H1 (cell line): ENCODE measurements around the gene NIPAL1. TPM values are rescaled to one million over a fixed set of nuclear protein-coding genes. Genes with fewer than 3 reads are reported as not detected.

Experiments
- CTCF ChIA-PET: fragments of 300-600 bp; sonication (Branson Sonifier 250); formaldehyde crosslinking; loops from one replicate; lab custom pipeline; 2021; ENCODE audit not compliant: partially characterized antibody; lab: Charles Lee
- POLR2A ChIA-PET: fragments of 300-600 bp; sonication (Branson Sonifier 250); formaldehyde crosslinking; loops from one replicate; lab custom pipeline; 2021; ENCODE audit warnings: inconsistent platforms; ENCODE audit not compliant: partially characterized antibody; lab: Charles Lee
- DNase-seq, 2 experiments: peaks; one replicate each; pipeline versions ENCODE4 v3.0.0 to v3.0.0-alpha.2; 2010 to 2022; ENCODE audit warnings: low spot score in 2 of 2, low read depth in 1 of 2, mixed read lengths in 1 of 2
- FAIRE-seq: peaks from 2 replicates; lab custom pipeline; 2011; peaks lifted over from hg19 to GRCh38; lab: Jason Lieb, UNC
- H2AFZ ChIP-seq: 2 replicates; pipeline ENCODE4 v1.8.1; 2012; ENCODE audit warnings: low read length, inconsistent platforms
- H2AK5ac ChIP-seq: 2 replicates; pipeline ENCODE4 v1.6.1; 2013; ENCODE audit warnings: low read depth, low read length
- H2BK120ac ChIP-seq: replicated peaks from 2 replicates; pipeline ENCODE3; 2013; ENCODE audit warnings: low read depth, low read length, inconsistent platforms
- H2BK12ac ChIP-seq: 2 replicates; pipeline ENCODE4 v1.6.1; 2013; ENCODE audit warnings: low read depth, low read length
- H2BK15ac ChIP-seq: 2 replicates; pipeline ENCODE4 v1.6.1; 2013; ENCODE audit warnings: low read length
- H2BK20ac ChIP-seq: 2 replicates; pipeline ENCODE4 v1.6.1; 2013; ENCODE audit warnings: low read length
- H2BK5ac ChIP-seq: 2 replicates; pipeline ENCODE4 v1.6.1; 2013; ENCODE audit warnings: low read depth, low read length
- H3K14ac ChIP-seq: 2 replicates; pipeline ENCODE4 v1.6.1; 2013; ENCODE audit warnings: inconsistent platforms; ENCODE audit not compliant: insufficient read length
- H3K18ac ChIP-seq: 2 replicates; pipeline ENCODE4 v1.6.1; 2013; ENCODE audit warnings: low read length; ENCODE audit errors: extremely low read depth
- H3K23ac ChIP-seq: 2 replicates; pipeline ENCODE4 v1.6.1; 2013; ENCODE audit warnings: inconsistent platforms; ENCODE audit not compliant: insufficient read length
- H3K23me2 ChIP-seq: 2 replicates; pipeline ENCODE4 v1.6.1; 2013; ENCODE audit warnings: low read depth, low read length
- H3K27ac ChIP-seq: 2 replicates; pipeline ENCODE4 v1.6.1; 2011; ENCODE audit warnings: low read depth, low read length, inconsistent platforms
- H3K27me3 ChIP-seq, 4 experiments: replicated peaks in 1 of 4; 1 replicate in 1 of 4; 2 replicates in 3 of 4; pipeline versions ENCODE4 v1.6.1 to v1.8.1; 2011 to 2013; ENCODE audit warnings: low read length in 3 of 4, mild to moderate bottlenecking in 3 of 4, inconsistent platforms in 2 of 4, mixed read lengths in 2 of 4, moderate library complexity in 1 of 4; ENCODE audit not compliant: control insufficient read depth in 3 of 4, insufficient read depth in 3 of 4; ENCODE audit errors: extremely low read depth in 1 of 4
- H3K36me3 ChIP-seq, 4 experiments: 2 replicates each; pipeline versions ENCODE4 v1.6.1 to v1.8.1; 2011 to 2013; ENCODE audit warnings: mild to moderate bottlenecking in 4 of 4, low read length in 3 of 4, moderate library complexity in 2 of 4, control low read depth in 1 of 4, inconsistent platforms in 1 of 4; ENCODE audit not compliant: insufficient read depth in 4 of 4, control insufficient read depth in 2 of 4
- H3K4ac ChIP-seq: replicated peaks from 2 replicates; pipeline ENCODE3; 2013; ENCODE audit warnings: low read length, low read depth, mixed read lengths, inconsistent platforms; ENCODE audit not compliant: insufficient read length
- H3K4me1 ChIP-seq, 4 experiments: replicated peaks in 1 of 4; 1 replicate in 1 of 4; 2 replicates in 3 of 4; pipeline versions ENCODE4 v1.6.1 to v1.8.1; 2011 to 2013; ENCODE audit warnings: low read length in 3 of 4, inconsistent platforms in 2 of 4, mixed read lengths in 1 of 4; ENCODE audit not compliant: insufficient read depth in 4 of 4, control insufficient read depth in 3 of 4
- H3K4me2 ChIP-seq, 2 experiments: 2 replicates each; pipeline versions ENCODE4 v1.6.1 to v1.8.1; 2011 to 2013; ENCODE audit warnings: low read depth in 2 of 2, low read length in 2 of 2, control low read depth in 1 of 2, inconsistent platforms in 1 of 2, mild to moderate bottlenecking in 1 of 2; ENCODE audit not compliant: insufficient read depth in 1 of 2
- H3K4me3 ChIP-seq, 4 experiments: fragments of 200-600, 300-600 bp in 1 of 4; sonication (generic), shearing (Covaris generic), sonication (Bioruptor Twin) in 1 of 4; 2 replicates each; pipeline versions ENCODE4 v1.5.1 to v1.8.1; 2011 to 2016; ENCODE audit warnings: low read length in 4 of 4, low read depth in 3 of 4, control low read depth in 2 of 4, inconsistent platforms in 2 of 4, mild to moderate bottlenecking in 2 of 4, mixed read lengths in 1 of 4, moderate library complexity in 1 of 4; ENCODE audit not compliant: insufficient read depth in 2 of 4; ENCODE audit errors: extremely low read depth in 1 of 4
- H3K56ac ChIP-seq: replicated peaks from 2 replicates; pipeline ENCODE3; 2013; ENCODE audit warnings: low read depth, mild to moderate bottlenecking, mixed read lengths, low read length, inconsistent platforms; ENCODE audit not compliant: insufficient read length
- H3K79me1 ChIP-seq: 2 replicates; pipeline ENCODE4 v1.6.1; 2013; ENCODE audit warnings: low read depth, low read length, control low read depth
- H3K79me2 ChIP-seq, 2 experiments: 2 replicates each; pipeline versions ENCODE4 v1.6.1 to v1.8.1; 2012 to 2013; ENCODE audit warnings: low read length in 2 of 2, mild to moderate bottlenecking in 2 of 2, inconsistent platforms in 1 of 2; ENCODE audit not compliant: insufficient read depth in 2 of 2, control insufficient read depth in 1 of 2
- H3K9ac ChIP-seq, 4 experiments: replicated peaks in 1 of 4; 1 replicate in 1 of 4; 2 replicates in 3 of 4; pipeline versions ENCODE4 v1.6.1 to v1.8.1; 2011 to 2013; ENCODE audit warnings: low read depth in 3 of 4, low read length in 3 of 4, control low read depth in 2 of 4, mild to moderate bottlenecking in 2 of 4, moderate library complexity in 2 of 4, inconsistent platforms in 1 of 4; ENCODE audit errors: extremely low read depth in 1 of 4
- H3K9me3 ChIP-seq, 2 experiments: 2 replicates each; pipeline versions ENCODE4 v1.6.1 to v1.8.1; 2012 to 2013; ENCODE audit warnings: mild to moderate bottlenecking in 2 of 2, moderate library complexity in 2 of 2, control low read depth in 1 of 2, inconsistent platforms in 1 of 2, low read depth in 1 of 2, low read length in 1 of 2, mixed read lengths in 1 of 2; ENCODE audit not compliant: insufficient read depth in 2 of 2
- H4K20me1 ChIP-seq, 2 experiments: replicated peaks in 1 of 2; 2 replicates each; pipeline versions ENCODE3 to v1.8.1; 2011 to 2013; ENCODE audit warnings: inconsistent platforms in 2 of 2, low read length in 2 of 2, mild to moderate bottlenecking in 1 of 2; ENCODE audit not compliant: insufficient read depth in 2 of 2, control insufficient read depth in 1 of 2
- H4K5ac ChIP-seq: 2 replicates; pipeline ENCODE4 v1.6.1; 2013; ENCODE audit warnings: low read length, low read depth, mixed read lengths, inconsistent platforms; ENCODE audit not compliant: insufficient read length
- H4K8ac ChIP-seq: 2 replicates; pipeline ENCODE4 v1.8.0; 2013; ENCODE audit warnings: mild to moderate bottlenecking, moderate library complexity, low read length, inconsistent platforms; ENCODE audit not compliant: insufficient read depth; ENCODE audit errors: extremely low read depth
- H4K91ac ChIP-seq: replicated peaks from 2 replicates; pipeline ENCODE3; 2013; ENCODE audit warnings: low read length, mixed read lengths, inconsistent platforms; ENCODE audit not compliant: insufficient read length
- POU5F1 ChIP-seq: IDR thresholded peaks from 2 replicates; pipeline ENCODE4 v1.6.1; 2011; ENCODE audit warnings: low read depth, mild to moderate bottlenecking, low read length, moderate library complexity
- whole genome bisulfite sequencing, 2 experiments: shearing (Covaris generic) in 1 of 2; methylation state at CpG; one replicate each; pipeline versions ENCODE4 v1.1.6 to v1.1.7; 2013 to 2015; ENCODE audit warnings: low lambda C conversion rate in 2 of 2, mixed read lengths in 2 of 2, inconsistent platforms in 1 of 2, low coverage in 1 of 2, missing lambda C conversion rate in 1 of 2; ENCODE audit not compliant: insufficient replicate concordance in 2 of 2, insufficient coverage in 1 of 2, insufficient read length in 1 of 2; ENCODE audit errors: extremely low coverage in 1 of 2, missing lambda C conversion rate in 1 of 2; 5-methylcytosine and 5-hydroxymethylcytosine counted together
- polyA plus RNA-seq, 7 experiments: library from polyadenylated mRNA; depleted of rRNA in 3 of 7; stranded (reverse) in 5 of 7; unstranded in 2 of 7; fragments of >200 nt in 5 of 7; fragments of 200-250 nt in 2 of 7; gene quantifications; 1 replicate in 5 of 7; 2 replicates in 1 of 7; 4 replicates in 1 of 7; pipeline versions ENCODE4 v1.2.1 to v1.2.3, GENCODE V29; 2011 to 2013; ENCODE audit warnings: missing spikeins in 2 of 7, mixed read lengths in 2 of 7
- total RNA-seq: library from RNA; stranded (reverse); fragmentation: NEBNext Ultra II Directional; extraction: Animal tissue kit (Norgen Biotek cat#: 25700); gene quantifications from 2 replicates; pipeline ENCODE4 v1.2.1, GENCODE V29; 2021

The NIPAL1 gene
- total and polyA plus RNA-seq, 2 of the 8 experiments (the other 6 are each of a cell fraction or from before 2014, with no cell fraction given): 1.4 to 4.9 TPM

- Histone ChIP-seq H4K20me1 (no peaks in the 10 kb centered on the region), H3K79me1 (no peaks in the 10 kb centered on the region), H3K79me2 (no peaks in the 10 kb centered on the region), H2BK12ac (no peak overlapping the region), H3K14ac (no peak overlapping the region), H2BK5ac (no peak overlapping the region), H3K27me3 (no peaks in the 10 kb centered on the region), H3K18ac (no peak overlapping the region), H4K8ac (no peak overlapping the region), H3K56ac (no peak overlapping the region), H3K9me3 (no peaks in the 10 kb centered on the region), H2AK5ac (no peak overlapping the region), H3K23me2 (no peaks in the 10 kb centered on the region), H2BK120ac (no peak overlapping the region), H4K91ac (no peak overlapping the region), H3K4me3 (no peak overlapping the region), H4K5ac (no peak overlapping the region), H3K23ac (no peak overlapping the region), H2BK20ac (no peak overlapping the region), H2AFZ (no peak overlapping the region), H3K36me3 (no peaks in the 10 kb centered on the region), H3K4me1 (no peaks in the 10 kb centered on the region), H3K27ac (no peak overlapping the region), H3K4me2 (no peak overlapping the region), H3K9ac (no peak overlapping the region), H3K4ac (no peak overlapping the region), H2BK15ac (no peak overlapping the region)
- ChIA-PET POLR2A (no interaction called here), CTCF (interaction anchor here (1.3 to 2.7 kb wide), 4 partner anchors 9 to 37 kb away, joined by 3 to 8 read pairs (median 3); no protein-coding TSS in a partner anchor)
- whole genome bisulfite sequencing, 2 experiments: 45% methylated on average over 2 of the region's 2 CpGs; no CpG with 5 or more reads in 1 of the 2 experiments
- no peak for FAIRE-seq
- DNase-seq: no peak
- no peak for TF ChIP-seq POU5F1
Observed at GRCh38 chr4:48069026-48069425, 52.5 kb downstream of the NIPAL1 start.
